Measurements from ENCODE around the gene GOLT1A. TPM values are rescaled to one million over a fixed set of nuclear protein-coding genes. Genes with fewer than 3 reads are reported as not detected.

Gene GOLT1A
- total RNA-seq, 6 experiments from 2014 or later: not detected

- Mint-ChIP-seq H3K27me3 (ENCODE audit: insufficient read depth) (peaks cover 29% of the 10 kb centered on the region), H3K27ac (no peak overlapping the region), H3K36me3 (ENCODE audit: low read depth) (no peaks in the 10 kb centered on the region), H3K4me1 (ENCODE audit: low read depth) (no peaks in the 10 kb centered on the region), H3K9me3 (no peaks in the 10 kb centered on the region), H3K4me3 (no peak overlapping the region)
- DNase-seq: no peak
- no peak for TF ChIP-seq CTCF (IDR thresholded peaks at IDR 0.05)
These were observed 64.7 kb downstream of the GOLT1A start for GRCh38 chr1:204149107-204149506.

Other genes with a start within 250 kb of the GOLT1A start
- gene SOX13, start 140.9 kb downstream of the GOLT1A start, total RNA-seq (2021; fragmentation: NEBNext Ultra II Directional; extraction: Animal tissue kit (Norgen Biotek cat#: 25700)): 10 to 100 TPM in 5 of 6 experiments, 1 to 10 TPM in 1; 9.9 to 13.5 (median 11.1) TPM
- gene ETNK2, start 61.9 kb downstream of the GOLT1A start, total RNA-seq (2021; fragmentation: NEBNext Ultra II Directional; extraction: Animal tissue kit (Norgen Biotek cat#: 25700)): 1 to 10 TPM; 3.1 to 6.3 (median 3.9) TPM
- gene REN, start 47.7 kb downstream of the GOLT1A start, total RNA-seq (2021; fragmentation: NEBNext Ultra II Directional; extraction: Animal tissue kit (Norgen Biotek cat#: 25700)): under 1 TPM in 5 of 6 experiments, not detected in 1; 0.17 to 0.39 (median 0.34) TPM
- 1 to 10 TPM; 2.6 to 4.3 (median 3.6) TPM for gene KISS1, start 17.5 kb downstream of the GOLT1A start, total RNA-seq (2021; fragmentation: NEBNext Ultra II Directional; extraction: Animal tissue kit (Norgen Biotek cat#: 25700))
- 1 to 10 TPM; 1.3 to 2.4 (median 1.5) TPM for gene PLEKHA6, start 145.9 kb upstream of the GOLT1A start, total RNA-seq (2021; fragmentation: NEBNext Ultra II Directional; extraction: Animal tissue kit (Norgen Biotek cat#: 25700))
- gene PPP1R15B, start 197.8 kb upstream of the GOLT1A start, total RNA-seq (2021; fragmentation: NEBNext Ultra II Directional; extraction: Animal tissue kit (Norgen Biotek cat#: 25700)): 10 to 100 TPM; 27.4 to 34.8 (median 30.9) TPM